GM18861 (cell line): ENCODE results near the gene OLIG2.

Experiments used
- ATAC-seq: cut with Tn5 transposase; IDR thresholded peaks from one replicate; pipeline ENCODE4 v1.9.1; 2021; ENCODE audit not compliant: unreplicated experiment

The OLIG2 gene

GRCh38 chr21:33019885-33020557, 5.7 kb upstream of the OLIG2 start:
- ATAC-seq = no peak

GRCh38 chr21:33020558-33021100, 5.1 kb upstream of the OLIG2 start:
- no peak for ATAC-seq

- ATAC-seq = no peak
Measured at GRCh38 chr21:33021150-33021549, 4.6 kb upstream of the OLIG2 start.

- no peak for ATAC-seq
Measured at GRCh38 chr21:33021667-33022066, 4.1 kb upstream of the OLIG2 start.

- ATAC-seq = no peak
Measured at GRCh38 chr21:33022489-33022827, 3.3 kb upstream of the OLIG2 start.

- no peak for ATAC-seq
Measured at GRCh38 chr21:33022828-33023573, 2.7 kb upstream of the OLIG2 start.

GRCh38 chr21:33023574-33024200, 2.0 kb upstream of the OLIG2 start:
- ATAC-seq = no peak

GRCh38 chr21:33024201-33025103, 1.3 kb upstream of the OLIG2 start:
- ATAC-seq = no peak

- ATAC-seq = no peak
Measured at GRCh38 chr21:33025106-33025488, 638 bp upstream of the OLIG2 start.

- no peak for ATAC-seq
Measured at GRCh38 chr21:33026443-33026858, 716 bp downstream of the OLIG2 start.

- no peak for ATAC-seq
Measured at GRCh38 chr21:33026878-33027400, 1.2 kb downstream of the OLIG2 start.

- no peak for ATAC-seq
Measured at GRCh38 chr21:33027401-33028286, 1.9 kb downstream of the OLIG2 start.

GRCh38 chr21:33028287-33028670, 2.5 kb downstream of the OLIG2 start:
- no peak for ATAC-seq

- ATAC-seq = no peak
Measured at GRCh38 chr21:33028773-33029384, 3.1 kb downstream of the OLIG2 start.

GRCh38 chr21:33029385-33029921, 3.7 kb downstream of the OLIG2 start:
- ATAC-seq = no peak

GRCh38 chr21:33029975-33030461, 4.3 kb downstream of the OLIG2 start:
- ATAC-seq = no peak

GRCh38 chr21:33030633-33031032, 4.9 kb downstream of the OLIG2 start:
- ATAC-seq = no peak

- ATAC-seq = no peak
Measured at GRCh38 chr21:33031152-33031911, 5.6 kb downstream of the OLIG2 start.
